ENCODE results near the gene SBF2. TPM values are rescaled to one million over a fixed set of nuclear protein-coding genes. Genes with fewer than 3 reads are reported as not detected.

The SBF2 gene
- total RNA-seq, 2 experiments from 2014 or later, result 6.0 to 6.1 TPM

GRCh38 chr11:9888938-9889337 lies 405.1 kb downstream of the SBF2 start:
- Mint-ChIP-seq H3K36me3 (peaks cover 4% of the 10 kb centered on the region), H3K9me3 (no peaks in the 10 kb centered on the region), H3K27ac (no peak overlapping the region), H3K4me3 (no peak overlapping the region), H3K27me3 (no peaks in the 10 kb centered on the region), H3K4me1 (peaks cover 7% of the 10 kb centered on the region)
- DNase-seq, result no peak

GRCh38 chr11:9887472-9887871 lies 406.5 kb downstream of the SBF2 start:
- H3K27ac Mint-ChIP-seq, result no peak overlapping the region
- no peaks in the 10 kb centered on the region for H3K9me3 Mint-ChIP-seq
- no peak for DNase-seq
- no peaks in the 10 kb centered on the region for H3K27me3 Mint-ChIP-seq
- H3K4me3 Mint-ChIP-seq, result no peak overlapping the region
- peaks cover 2% of the 10 kb centered on the region for H3K36me3 Mint-ChIP-seq
- H3K4me1 Mint-ChIP-seq, result peaks cover 7% of the 10 kb centered on the region

GRCh38 chr11:9886595-9886994 lies 407.4 kb downstream of the SBF2 start:
- no peaks in the 10 kb centered on the region for H3K9me3 Mint-ChIP-seq
- peaks cover 7% of the 10 kb centered on the region for H3K4me1 Mint-ChIP-seq
- no peak overlapping the region for H3K27ac Mint-ChIP-seq
- H3K4me3 Mint-ChIP-seq, result no peak overlapping the region
- peaks cover 2% of the 10 kb centered on the region for H3K36me3 Mint-ChIP-seq
- no peaks in the 10 kb centered on the region for H3K27me3 Mint-ChIP-seq
- no peak for DNase-seq

GRCh38 chr11:9884601-9885000 lies 409.4 kb downstream of the SBF2 start:
- H3K27me3 Mint-ChIP-seq, result no peaks in the 10 kb centered on the region
- no peak overlapping the region for H3K4me3 Mint-ChIP-seq
- DNase-seq, result no peak
- no peaks in the 10 kb centered on the region for H3K9me3 Mint-ChIP-seq
- no peak overlapping the region for H3K27ac Mint-ChIP-seq
- H3K36me3 Mint-ChIP-seq, result peaks cover 2% of the 10 kb centered on the region
- H3K4me1 Mint-ChIP-seq, result peaks cover 3% of the 10 kb centered on the region

GRCh38 chr11:9880657-9881056 lies 413.4 kb downstream of the SBF2 start:
- no peak overlapping the region for H3K4me3 Mint-ChIP-seq
- peaks cover 1% of the 10 kb centered on the region for H3K9me3 Mint-ChIP-seq
- H3K27ac Mint-ChIP-seq, result no peak overlapping the region
- no peaks in the 10 kb centered on the region for H3K4me1 Mint-ChIP-seq
- H3K36me3 Mint-ChIP-seq, result peaks cover 11% of the 10 kb centered on the region
- DNase-seq, result no peak
- H3K27me3 Mint-ChIP-seq, result no peaks in the 10 kb centered on the region

- no peaks in the 10 kb centered on the region for H3K27me3 Mint-ChIP-seq
- no peaks in the 10 kb centered on the region for H3K4me1 Mint-ChIP-seq
- no peak overlapping the region for H3K27ac Mint-ChIP-seq
- no peak for DNase-seq
- H3K9me3 Mint-ChIP-seq, result peaks cover 1% of the 10 kb centered on the region
- H3K36me3 Mint-ChIP-seq, result peaks cover 11% of the 10 kb centered on the region
- H3K4me3 Mint-ChIP-seq, result no peak overlapping the region
Measured at GRCh38 chr11:9878936-9879335, 415.1 kb downstream of the SBF2 start.

- Mint-ChIP-seq H3K27me3 (no peaks in the 10 kb centered on the region), H3K36me3 (peaks cover 19% of the 10 kb centered on the region), H3K9me3 (peaks cover 9% of the 10 kb centered on the region), H3K27ac (no peak overlapping the region), H3K4me1 (no peaks in the 10 kb centered on the region), H3K4me3 (no peak overlapping the region)
- no peak for DNase-seq
Measured at GRCh38 chr11:9876331-9876730, 417.7 kb downstream of the SBF2 start.

GRCh38 chr11:9875862-9876261 lies 418.2 kb downstream of the SBF2 start:
- H3K9me3 Mint-ChIP-seq, result peaks cover 10% of the 10 kb centered on the region
- H3K36me3 Mint-ChIP-seq, result peaks cover 23% of the 10 kb centered on the region
- H3K4me1 Mint-ChIP-seq, result no peaks in the 10 kb centered on the region
- no peak overlapping the region for H3K4me3 Mint-ChIP-seq
- H3K27ac Mint-ChIP-seq, result no peak overlapping the region
- no peaks in the 10 kb centered on the region for H3K27me3 Mint-ChIP-seq
- no peak for DNase-seq

GRCh38 chr11:9875399-9875798 lies 418.6 kb downstream of the SBF2 start:
- peaks cover 10% of the 10 kb centered on the region for H3K9me3 Mint-ChIP-seq
- no peaks in the 10 kb centered on the region for H3K4me1 Mint-ChIP-seq
- H3K27ac Mint-ChIP-seq, result no peak overlapping the region
- H3K4me3 Mint-ChIP-seq, result no peak overlapping the region
- H3K27me3 Mint-ChIP-seq, result no peaks in the 10 kb centered on the region
- DNase-seq, result no peak
- H3K36me3 Mint-ChIP-seq, result peaks cover 25% of the 10 kb centered on the region

- no peak overlapping the region for H3K27ac Mint-ChIP-seq
- peaks cover 28% of the 10 kb centered on the region for H3K36me3 Mint-ChIP-seq
- H3K4me3 Mint-ChIP-seq, result no peak overlapping the region
- DNase-seq, result no peak
- H3K4me1 Mint-ChIP-seq, result no peaks in the 10 kb centered on the region
- H3K9me3 Mint-ChIP-seq, result peaks cover 10% of the 10 kb centered on the region
- H3K27me3 Mint-ChIP-seq, result no peaks in the 10 kb centered on the region
Measured at GRCh38 chr11:9874466-9874865, 419.6 kb downstream of the SBF2 start.

GRCh38 chr11:9868641-9869040 lies 425.4 kb downstream of the SBF2 start:
- no peak overlapping the region for H3K4me3 Mint-ChIP-seq
- H3K4me1 Mint-ChIP-seq, result no peaks in the 10 kb centered on the region
- no peaks in the 10 kb centered on the region for H3K27me3 Mint-ChIP-seq
- DNase-seq, result no peak
- peaks cover 22% of the 10 kb centered on the region for H3K36me3 Mint-ChIP-seq
- no peak overlapping the region for H3K27ac Mint-ChIP-seq
- peaks cover 9% of the 10 kb centered on the region for H3K9me3 Mint-ChIP-seq

- H3K27me3 Mint-ChIP-seq, result no peaks in the 10 kb centered on the region
- H3K4me3 Mint-ChIP-seq, result no peak overlapping the region
- peaks cover 36% of the 10 kb centered on the region for H3K4me1 Mint-ChIP-seq
- no peak overlapping the region for H3K27ac Mint-ChIP-seq
- DNase-seq, result no peak
- peaks cover 7% of the 10 kb centered on the region for H3K36me3 Mint-ChIP-seq
- no peaks in the 10 kb centered on the region for H3K9me3 Mint-ChIP-seq
Measured at GRCh38 chr11:9862981-9863380, 431.0 kb downstream of the SBF2 start.

- H3K4me3 Mint-ChIP-seq, result no peak overlapping the region
- no peaks in the 10 kb centered on the region for H3K9me3 Mint-ChIP-seq
- H3K4me1 Mint-ChIP-seq, result peaks cover 37% of the 10 kb centered on the region
- H3K36me3 Mint-ChIP-seq, result peaks cover 4% of the 10 kb centered on the region
- peak; percentile 37 for DNase-seq
- no peak overlapping the region for H3K27ac Mint-ChIP-seq
- no peaks in the 10 kb centered on the region for H3K27me3 Mint-ChIP-seq
Measured at GRCh38 chr11:9861860-9862725, 431.9 kb downstream of the SBF2 start.

- Mint-ChIP-seq H3K4me1 (peaks cover 37% of the 10 kb centered on the region), H3K27ac (peak overlapping the region; percentile 89), H3K4me3 (peak overlapping the region; percentile 32), H3K27me3 (no peaks in the 10 kb centered on the region), H3K36me3 (peaks cover 2% of the 10 kb centered on the region), H3K9me3 (no peaks in the 10 kb centered on the region)
- DNase-seq, result peak; percentile 18
Measured at GRCh38 chr11:9859554-9860305, 434.3 kb downstream of the SBF2 start.

- no peaks in the 10 kb centered on the region for H3K27me3 Mint-ChIP-seq
- peaks cover 2% of the 10 kb centered on the region for H3K36me3 Mint-ChIP-seq
- DNase-seq, result no peak
- H3K4me1 Mint-ChIP-seq, result peaks cover 37% of the 10 kb centered on the region
- no peaks in the 10 kb centered on the region for H3K9me3 Mint-ChIP-seq
- no peak overlapping the region for H3K4me3 Mint-ChIP-seq
- H3K27ac Mint-ChIP-seq, result peak overlapping the region; percentile 89
Measured at GRCh38 chr11:9858822-9859221, 435.2 kb downstream of the SBF2 start.

Measured in activated naive CD8-positive, alpha-beta T cell treated with anti-CD3 and anti-CD28 coated beads for 36 hours (primary cell).